Body of pancreas (tissue), 4 donors: ENCODE measurements around the gene FILIP1L. TPM values are rescaled to one million over a fixed set of nuclear protein-coding genes. Genes with fewer than 3 reads are reported as not detected.
"Not testable (repeated sequence)": the region's sequence is repeated elsewhere in the genome, so short reads cannot be mapped to it uniquely, and the experiment has no call there.

Experiments
- ATAC-seq: fragments of 150-250 bp; one replicate; pipeline ENCODE4 v1.9.1; 2016
- DNase-seq, 4 donors: peaks; one replicate each; pipeline ENCODE4 v3.0.0-alpha.2; 2019
- H3K27ac ChIP-seq, 4 donors: fragments of 200-600 bp; sonication (generic); 1 replicate in 3 of 4; 2 replicates in 1 of 4; pipeline versions ENCODE4 v1.5.1 to v1.6.1; 2016 to 2019; ENCODE audit warnings: mild to moderate bottlenecking in 1 of 4, mixed read lengths in 1 of 4, moderate library complexity in 1 of 4
- H3K27me3 ChIP-seq, 2 donors: fragments of 200-600 bp; sonication (generic); one replicate each; pipeline ENCODE4 v1.6.0; 2016; ENCODE audit warnings: mild to moderate bottlenecking in 1 of 2
- H3K36me3 ChIP-seq, 2 donors: fragments of 200-600 bp; sonication (generic); replicated peaks in 1 of 2; 2 replicates each; pipeline ENCODE4 v1.5.1; 2016; ENCODE audit warnings: low read depth in 2 of 2; ENCODE audit not compliant: insufficient read depth in 1 of 2
- H3K4me1 ChIP-seq: fragments of 200-600 bp; sonication (generic); one replicate; pipeline ENCODE4 v1.6.0; 2016
- H3K4me3 ChIP-seq, 2 donors: fragments of 200-600 bp; sonication (generic); 1 replicate in 1 of 2; 2 replicates in 1 of 2; pipeline ENCODE4 v1.5.1; 2016 to 2019
- H3K9me3 ChIP-seq, 3 donors: fragments of 200-600 bp; sonication (generic); 1 replicate in 2 of 3; 2 replicates in 1 of 3; pipeline ENCODE4 v1.5.1; 2016
- CTCF ChIP-seq, 7 experiments: fragments of 450-650 bp in 4 of 7; fragments of 200-600 bp in 3 of 7; sonication (generic) in 3 of 7; IDR thresholded peaks; one replicate each; pipeline ENCODE4 v1.5.1; 2016 to 2019; ENCODE audit warnings: antibody characterized with exemption in 7 of 7
- POLR2A ChIP-seq, 3 donors: fragments of 450-650 bp; IDR thresholded peaks; one replicate each; pipeline ENCODE4 v1.6.1; 2016; ENCODE audit warnings: antibody characterized with exemption in 3 of 3, mild to moderate bottlenecking in 2 of 3
- WGBS, 2 donors: methylation state at CpG; one replicate each; pipeline ENCODE4 v1.1.5; 2017; 5-methylcytosine and 5-hydroxymethylcytosine counted together
- intact Hi-C: fragments of 100-400 bp; cut with DNase I; formaldehyde crosslinking; loops from one replicate; pipeline ENCODE4 v1.15.1; 2023
- total RNA-seq, 2 donors: library from RNA; depleted of rRNA; stranded (reverse); fragments of >200 nt; gene quantifications; one replicate each; pipeline ENCODE4 v1.1.0, GENCODE V29; 2016

FILIP1L gene
- total RNA-seq, 2 donors from 2014 or later = 27.8 to 47.8 TPM

GRCh38 chr3:99845999-99846398, 268.3 kb downstream of the FILIP1L start:
- Histone ChIP-seq H3K4me1 (peaks cover 24% of the 10 kb centered on the region), H3K27ac (peak overlapping the region in 2 of 4 donors; percentile 4 to 14), H3K27me3 (no peaks in the 10 kb centered on the region), H3K36me3 (no peaks in the 10 kb centered on the region), H3K9me3 (no peaks in the 10 kb centered on the region), H3K4me3 (no peak overlapping the region)
- intact Hi-C loops = loop anchor here (5.0 kb wide), 1 partner anchor 406 kb away; no protein-coding TSS in a partner anchor
- no peak for ATAC-seq
- WGBS, 2 donors = 84 to 92% methylated on average over 2 of the region's 2 CpGs
- no peak for TF ChIP-seq CTCF (IDR thresholded peaks at IDR 0.05)
- TF ChIP-seq POLR2A (IDR thresholded peaks at IDR 0.05) = no peak
- DNase-seq = no peak

GRCh38 chr3:99845331-99845730, 269.0 kb downstream of the FILIP1L start:
- ATAC-seq = no peak
- Histone ChIP-seq H3K4me3 (no peak overlapping the region), H3K4me1 (peaks cover 28% of the 10 kb centered on the region), H3K36me3 (no peaks in the 10 kb centered on the region), H3K27me3 (no peaks in the 10 kb centered on the region), H3K9me3 (no peaks in the 10 kb centered on the region), H3K27ac (peak overlapping the region in 1 of 4 donors; percentile 15)
- WGBS, 2 donors = 73 to 77% methylated on average over 4 of the region's 4 CpGs
- intact Hi-C loops = loop anchor here (5.0 kb wide), 1 partner anchor 407 kb away; no protein-coding TSS in a partner anchor
- DNase-seq = no peak
- TF ChIP-seq POLR2A (IDR thresholded peaks at IDR 0.05) (no peak), CTCF (IDR thresholded peaks at IDR 0.05) (no peak)

- ATAC-seq (peak; percentile 39), DNase-seq (peak in 3 of 4 donors; percentile 16 to 43 (median 42))
- TF ChIP-seq POLR2A (IDR thresholded peaks at IDR 0.05) = no peak
- TF ChIP-seq CTCF (IDR thresholded peaks at IDR 0.05) = no peak
- Histone ChIP-seq H3K27ac (peak overlapping the region; percentile 27 to 67 (median 52)), H3K27me3 (no peaks in the 10 kb centered on the region), H3K36me3 (no peaks in the 10 kb centered on the region), H3K9me3 (no peaks in the 10 kb centered on the region), H3K4me1 (peaks cover 28% of the 10 kb centered on the region), H3K4me3 (no peak overlapping the region)
- 24 to 37% methylated on average over 7 to 10 of the region's 10 CpGs for WGBS, 2 donors
- intact Hi-C loops = no loop called here
Observed at GRCh38 chr3:99843590-99844258, 270.6 kb downstream of the FILIP1L start.

GRCh38 chr3:99842826-99843589, 271.3 kb downstream of the FILIP1L start:
- peak in 1 of 4 donors; percentile 20 for DNase-seq
- no peaks in the 10 kb centered on the region for H3K27me3 ChIP-seq
- H3K27ac ChIP-seq = peak overlapping the region; percentile 27 to 67 (median 52)
- WGBS, 2 donors = 51 to 54% methylated on average over 2 of the region's 2 CpGs
- peak; percentile 84 for ATAC-seq
- H3K4me3 ChIP-seq = no peak overlapping the region
- intact Hi-C loops = no loop called here
- H3K9me3 ChIP-seq = no peaks in the 10 kb centered on the region
- H3K36me3 ChIP-seq = no peaks in the 10 kb centered on the region
- peaks cover 28% of the 10 kb centered on the region for H3K4me1 ChIP-seq
- TF ChIP-seq POLR2A (IDR thresholded peaks at IDR 0.05) (no peak), CTCF (IDR thresholded peaks at IDR 0.05) (peak; percentile 54 to 87 (median 71))

- H3K27me3 ChIP-seq, H3K4me3 ChIP-seq, intact Hi-C loops, DNase-seq, ATAC-seq, H3K36me3 ChIP-seq, H3K9me3 ChIP-seq, H3K27ac ChIP-seq: not testable (repeated sequence)
- WGBS, 2 donors = 96 to 97% methylated on average over 4 of the region's 4 CpGs
- peaks cover 28% of the 10 kb centered on the region for H3K4me1 ChIP-seq
Observed at GRCh38 chr3:99841949-99842348, 272.4 kb downstream of the FILIP1L start.
